Subcutaneous adipose tissue (tissue), 4 donors: ENCODE measurements around the gene CFAP46. TPM values are rescaled to one million over a fixed set of nuclear protein-coding genes. Genes with fewer than 3 reads are reported as not detected.

Experiments used
- CTCF ChIP-seq: fragments of 450-650 bp; IDR thresholded peaks from one replicate; pipeline ENCODE4 v1.5.1; 2016; ENCODE audit warnings: low read depth, mild to moderate bottlenecking, control low read depth, antibody characterized with exemption, moderate library complexity
- total RNA-seq, 4 donors: library from RNA; depleted of rRNA; stranded (reverse); fragments of >200 nt; gene quantifications; one replicate each; pipeline ENCODE4 v1.1.0, GENCODE V29; 2016

The CFAP46 gene
- total RNA-seq, 4 donors from 2014 or later: not detected

DNA sequence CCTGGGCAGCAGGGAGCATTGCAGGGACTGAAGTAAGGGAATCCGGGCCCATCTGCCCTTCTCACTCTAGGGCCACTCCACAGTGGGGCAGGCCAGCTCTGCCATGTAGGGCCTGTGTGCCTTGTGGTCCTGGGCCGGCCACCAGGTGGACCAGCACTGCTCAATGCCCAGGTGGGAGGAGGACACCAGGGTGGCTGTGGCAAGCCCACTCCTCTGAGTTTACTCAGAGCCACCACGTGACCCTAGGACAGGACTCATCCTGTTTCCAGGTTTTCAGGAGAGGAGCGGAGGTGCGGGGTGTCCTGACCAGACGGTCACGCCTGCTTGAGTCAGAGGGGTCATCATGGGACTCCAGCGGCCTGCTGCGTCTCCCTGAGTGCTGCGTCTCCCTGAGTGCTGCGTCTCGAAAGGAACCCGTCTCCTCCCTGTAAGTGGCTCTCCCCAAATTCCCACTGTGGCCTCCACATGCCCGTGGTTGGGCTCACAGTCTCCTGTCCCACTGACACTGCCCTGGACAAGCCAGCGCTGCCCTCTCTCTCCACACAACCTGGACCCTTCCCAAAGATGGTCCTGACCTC lies 2.9 kb downstream of the CFAP46 start:
- no peak for TF ChIP-seq CTCF

DNA sequence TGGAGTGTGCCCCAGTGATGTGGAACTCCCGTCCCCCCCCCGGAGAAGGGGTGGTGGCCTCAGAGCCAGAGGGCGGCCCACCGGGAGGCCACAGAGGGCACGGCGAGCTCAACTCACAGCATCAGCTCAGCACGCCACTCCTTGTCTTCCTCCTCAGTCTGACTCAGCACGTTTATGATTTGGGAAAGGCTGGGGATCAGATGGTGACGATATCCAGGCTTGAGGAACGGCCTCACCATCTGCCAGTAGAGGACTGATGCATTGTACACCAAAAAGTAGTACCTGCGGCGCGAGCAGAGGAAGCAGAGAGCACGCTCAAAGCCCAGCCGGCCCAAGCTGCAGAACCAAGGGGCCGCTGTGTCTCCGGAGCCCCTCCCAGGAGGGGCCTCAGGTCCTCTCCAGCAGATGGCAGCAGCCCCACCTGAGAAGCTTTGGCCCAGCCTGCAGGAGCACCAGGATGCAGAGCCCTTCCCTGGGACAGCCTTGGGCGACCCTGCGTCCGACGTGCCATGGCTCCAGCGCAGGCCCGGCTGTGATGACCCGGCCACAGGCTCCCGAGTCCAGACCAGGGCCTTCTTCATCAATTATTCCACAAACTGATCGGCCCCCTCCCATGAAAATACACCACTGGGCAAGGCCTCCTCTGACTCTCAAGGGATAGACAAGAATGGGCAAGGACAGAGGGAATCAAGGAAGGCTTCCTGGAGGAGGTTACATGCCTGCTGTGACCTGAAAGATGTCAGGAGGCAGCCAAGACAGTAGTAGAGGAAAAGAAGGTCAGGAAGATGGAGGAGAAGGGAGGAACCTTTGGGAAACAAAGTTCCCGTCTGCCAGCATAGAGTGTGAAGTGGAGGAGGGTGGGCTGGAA lies 3.7 kb downstream of the CFAP46 start:
- TF ChIP-seq CTCF: no peak

GRCh38 chr10:132937861-132938260 lies 4.5 kb downstream of the CFAP46 start:
- no peak for TF ChIP-seq CTCF

DNA sequence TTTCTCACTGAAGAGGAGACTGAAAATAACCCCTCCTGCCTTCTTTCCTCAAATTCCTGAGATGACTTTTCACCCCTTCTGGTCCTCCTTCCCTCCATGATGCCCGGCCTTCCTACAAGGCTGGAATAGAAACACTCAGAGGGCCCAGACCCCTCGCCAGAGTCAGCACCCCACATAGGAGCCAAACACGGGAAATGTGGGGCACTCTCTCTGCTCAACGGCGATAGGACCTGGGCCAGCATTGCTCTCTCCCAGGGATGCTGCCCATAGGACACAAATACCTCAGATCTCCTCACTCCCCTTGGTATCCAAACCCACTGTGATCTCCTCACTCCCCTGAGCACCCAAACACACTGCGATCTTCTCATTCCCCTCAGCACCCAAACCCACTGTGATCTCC lies 7.4 kb downstream of the CFAP46 start:
- TF ChIP-seq CTCF: no peak

DNA sequence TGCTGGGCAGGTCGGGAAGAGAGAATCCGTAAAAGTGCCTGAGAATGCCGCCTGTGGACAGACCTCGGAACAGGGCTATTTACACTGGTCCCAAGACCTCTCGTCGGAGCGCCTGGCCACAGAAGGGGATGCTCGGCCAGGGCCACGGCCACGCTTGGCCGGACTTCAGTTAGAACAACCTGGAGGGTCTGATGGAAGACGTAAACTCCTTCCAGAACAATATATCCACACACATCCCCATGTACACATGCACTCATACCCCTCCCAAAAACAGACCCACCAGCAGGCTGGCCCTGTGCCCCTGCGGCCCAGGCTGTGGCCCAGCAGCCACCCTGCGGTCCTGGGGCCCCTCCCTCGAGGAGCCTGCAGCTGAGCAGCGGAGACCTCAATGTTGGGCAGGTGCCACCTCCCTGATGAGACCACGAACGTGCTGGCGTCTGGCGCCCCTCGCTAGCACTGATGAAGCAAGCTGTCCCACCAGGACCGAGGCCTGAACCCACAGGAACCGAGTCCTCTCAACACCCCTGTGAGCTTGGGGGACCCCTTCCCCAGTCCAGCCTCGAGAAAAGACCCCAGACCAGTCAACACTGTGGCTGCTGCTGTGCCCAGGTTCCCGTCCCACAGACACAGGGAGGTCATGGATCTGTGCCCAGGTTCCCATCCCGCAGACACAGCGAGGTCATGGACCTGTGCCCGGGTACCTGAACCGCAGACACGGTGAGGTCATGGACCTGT lies 8.9 kb downstream of the CFAP46 start:
- no peak for TF ChIP-seq CTCF

DNA sequence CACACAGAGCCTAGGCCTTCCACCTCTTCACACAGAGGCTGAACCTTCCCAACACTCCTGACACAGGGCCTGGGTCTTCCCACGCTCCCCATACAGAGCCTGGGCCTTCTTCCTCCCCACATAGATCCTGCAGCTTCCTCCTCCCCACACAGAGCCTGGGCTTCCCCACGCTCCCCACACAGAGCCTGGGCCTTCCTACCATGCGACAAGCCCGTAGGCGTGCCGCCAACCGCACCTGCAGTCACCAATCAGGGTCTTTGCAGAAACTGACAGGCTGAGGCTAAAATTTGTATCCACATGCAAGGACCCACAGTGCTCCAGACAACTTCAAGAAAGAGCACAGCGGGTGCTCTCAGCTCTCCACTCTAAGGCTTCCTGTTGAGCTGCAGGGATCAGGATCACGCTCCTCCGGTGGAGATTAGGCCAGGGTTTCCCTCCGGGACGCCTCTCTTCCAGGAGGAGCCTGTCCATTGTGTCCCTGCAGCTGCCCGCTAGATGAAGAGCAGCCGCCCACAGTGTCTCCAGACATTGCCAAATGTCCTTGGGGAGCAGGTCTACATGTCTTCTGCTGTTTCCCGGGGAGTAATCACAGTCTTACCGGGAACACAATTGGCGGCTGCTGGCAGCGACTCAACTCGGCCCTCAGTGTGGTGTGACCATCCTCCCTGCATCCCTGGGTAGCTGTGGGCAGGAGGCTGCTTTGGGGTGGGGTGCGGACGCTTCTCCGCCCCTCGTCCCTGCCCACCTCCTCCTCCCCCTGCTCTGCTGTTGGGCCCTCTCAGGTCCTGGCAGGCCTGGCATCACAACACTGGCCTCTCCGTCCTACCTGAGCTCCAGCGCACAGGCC lies 9.7 kb downstream of the CFAP46 start:
- no peak for TF ChIP-seq CTCF
